GM18498 (cell line): Measurements from ENCODE around the gene CYP17A1.
"Not testable (repeated sequence)": the region's sequence is repeated elsewhere in the genome, so short reads cannot be mapped to it uniquely, and the experiment has no call there.

Source experiments
- ATAC-seq: cut with Tn5 transposase; IDR thresholded peaks from one replicate; pipeline ENCODE4 v1.9.1; 2021; ENCODE audit warnings: mild to moderate bottlenecking, moderate library complexity; ENCODE audit not compliant: unreplicated experiment

The CYP17A1 gene

DNA sequence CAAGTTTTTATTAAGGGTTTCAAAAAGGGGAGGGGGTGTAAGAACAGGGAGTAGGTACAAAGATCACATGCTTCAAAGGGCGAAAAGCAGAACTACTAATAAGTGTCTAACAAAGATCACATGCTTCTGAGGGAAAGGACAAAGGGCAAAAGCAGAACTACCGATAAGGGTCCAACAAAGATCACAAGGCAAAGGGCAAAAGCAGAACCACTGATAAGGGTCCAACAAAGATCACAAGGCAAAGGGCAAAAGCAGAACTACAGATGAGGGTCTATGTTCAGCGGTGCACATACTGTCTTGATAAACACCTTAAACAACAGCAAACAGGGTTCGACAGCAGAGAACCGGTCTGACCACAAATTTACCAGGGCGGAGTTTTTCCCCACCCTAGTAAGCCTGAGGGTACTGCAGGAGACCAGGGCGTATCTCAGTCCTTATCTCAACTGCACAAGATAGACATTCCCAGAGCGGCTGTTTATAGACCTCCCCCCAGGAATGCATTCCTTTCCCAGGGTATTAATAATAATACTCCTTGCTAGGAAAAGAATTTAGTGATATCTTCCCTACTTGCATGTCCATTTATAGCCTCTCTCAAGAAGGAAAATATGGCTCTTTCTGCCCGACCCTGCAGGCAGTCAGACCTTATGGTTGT lies 1.2 kb upstream of the CYP17A1 start:
- not testable (repeated sequence) for ATAC-seq

DNA sequence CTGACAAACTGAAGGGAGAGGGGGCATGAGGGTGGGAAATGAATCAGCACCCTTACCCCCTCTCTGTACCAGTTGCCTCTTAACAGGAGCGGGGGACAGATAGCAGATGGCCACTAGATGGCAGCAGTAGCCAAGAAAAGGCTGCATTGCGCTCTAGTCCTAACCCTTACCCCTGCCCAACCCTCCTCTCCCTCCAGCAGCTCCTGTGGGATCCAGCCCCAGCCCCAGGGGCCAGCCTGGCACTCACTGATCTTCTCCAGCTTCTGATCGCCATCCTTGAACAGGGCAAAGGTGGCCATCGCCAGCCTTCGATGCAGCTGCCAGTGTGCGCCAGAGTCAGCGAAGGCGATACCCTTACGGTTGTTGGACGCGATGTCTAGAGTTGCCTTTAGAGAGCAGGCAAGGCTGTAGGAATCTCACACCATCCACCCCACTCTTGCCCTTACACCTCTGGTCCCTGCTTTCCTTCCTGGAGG lies 2.2 kb downstream of the CYP17A1 start:
- ATAC-seq = peak; percentile 62

DNA sequence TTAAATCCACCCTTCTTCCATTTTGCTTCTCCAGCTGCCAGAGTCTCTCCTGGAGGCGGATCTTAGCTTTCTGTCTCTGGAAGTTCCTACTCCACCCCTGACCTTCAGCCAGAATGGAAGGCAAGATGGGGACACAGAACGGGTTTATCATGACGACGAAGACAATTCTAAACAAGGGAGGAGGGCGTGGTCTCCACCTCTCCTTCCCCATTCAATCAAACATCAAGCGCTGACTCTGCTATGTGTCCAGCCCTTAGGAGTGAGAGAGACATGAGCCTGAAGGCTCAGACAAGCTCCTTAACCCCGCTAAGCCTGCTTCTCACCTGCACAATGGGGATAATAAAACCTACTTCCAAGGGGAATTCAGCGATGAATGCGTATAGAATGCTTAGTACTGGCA lies 3.1 kb downstream of the CYP17A1 start:
- ATAC-seq = no peak

DNA sequence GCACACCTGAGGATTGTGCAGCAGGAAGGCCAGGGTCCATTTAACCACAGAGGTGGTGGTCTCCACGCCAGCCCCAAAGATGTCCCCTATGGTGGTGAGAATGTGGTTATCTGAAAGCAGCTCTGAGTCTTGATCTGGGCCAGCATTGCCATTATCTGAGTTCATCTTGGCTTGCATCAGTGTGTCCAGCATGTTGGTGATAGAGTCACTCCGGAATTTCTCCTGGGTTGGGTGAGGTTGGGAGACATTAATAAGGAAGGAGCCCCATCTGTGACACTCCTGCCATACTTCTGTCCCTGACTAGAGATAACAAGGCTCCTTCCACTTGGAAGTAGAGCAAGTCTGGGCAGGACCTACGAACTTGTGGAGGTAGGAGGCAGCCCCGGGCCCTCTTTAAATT lies 4.2 kb downstream of the CYP17A1 start:
- no peak for ATAC-seq

DNA sequence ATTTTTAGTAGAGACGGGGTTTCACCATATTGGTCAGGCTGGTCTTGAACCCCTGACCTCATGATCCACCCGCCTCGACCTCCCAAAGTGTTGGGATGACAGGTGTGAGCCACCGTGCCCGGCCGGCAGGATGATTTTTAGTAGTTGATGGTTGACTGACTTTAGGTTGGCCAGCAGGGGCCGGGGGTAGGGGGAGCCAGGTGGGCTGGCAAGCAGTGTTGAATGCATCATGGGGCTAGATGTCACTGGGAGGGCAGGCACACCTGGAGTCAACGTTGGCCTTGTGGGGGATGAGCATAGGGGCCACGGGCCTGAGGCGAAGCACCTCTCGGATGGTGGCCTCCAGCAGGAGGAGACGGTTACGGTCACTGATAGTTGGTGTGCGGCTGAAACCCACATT lies 5.0 kb downstream of the CYP17A1 start:
- ATAC-seq = no peak

DNA sequence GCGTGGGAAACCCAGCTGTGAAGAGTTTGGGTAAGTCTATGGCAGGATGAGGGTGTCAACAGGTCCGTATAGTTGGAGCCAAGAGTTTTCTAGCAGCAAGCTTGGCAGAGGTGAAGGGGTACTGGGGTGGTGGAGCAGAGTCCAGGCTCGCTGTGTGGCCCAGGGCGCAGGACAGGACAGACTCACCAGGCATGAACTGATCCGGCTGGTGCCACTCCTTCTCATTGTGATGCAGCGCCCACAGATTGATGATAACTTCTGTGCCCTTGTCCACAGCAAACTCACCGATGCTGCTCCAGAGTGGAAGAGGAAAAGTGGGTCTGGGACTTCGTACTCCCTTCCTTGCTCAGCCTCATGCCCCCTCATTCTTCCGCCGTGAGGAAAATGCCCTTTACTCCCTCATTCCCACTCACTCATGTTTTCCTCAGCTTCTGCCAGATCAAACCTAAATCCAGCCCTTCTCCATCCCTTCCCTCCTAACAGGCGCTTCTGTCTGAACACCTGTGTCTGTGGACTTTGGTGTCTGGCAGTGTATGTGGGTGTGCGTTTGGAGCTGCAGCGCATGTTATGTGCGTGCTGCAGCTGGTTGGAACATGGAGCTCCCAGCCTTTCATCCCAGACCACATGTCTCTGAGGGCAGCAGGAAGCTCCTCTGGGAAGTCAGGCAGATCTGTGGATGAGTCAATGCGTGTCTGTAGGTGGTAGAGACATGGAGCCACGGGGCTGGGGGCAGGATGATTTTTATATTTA lies 5.7 kb downstream of the CYP17A1 start:
- no peak for ATAC-seq

DNA sequence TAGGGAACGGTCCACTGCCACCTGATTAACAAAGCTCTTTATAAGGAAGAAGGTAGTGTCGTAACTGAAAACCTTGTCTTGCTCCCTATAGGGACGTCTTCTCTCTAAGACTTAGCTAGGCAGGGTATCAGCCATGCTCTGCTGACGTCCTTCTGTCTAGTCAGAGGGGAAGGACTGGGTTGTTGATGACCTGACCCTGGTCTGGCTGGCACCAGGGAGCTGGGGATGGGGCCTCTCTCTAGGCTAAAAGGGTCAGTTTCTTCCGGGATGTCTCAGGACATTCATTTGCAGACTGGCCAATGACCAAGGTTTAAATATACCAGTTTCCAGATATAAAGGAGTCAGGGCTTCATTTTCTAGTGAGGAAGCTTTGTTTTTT lies 9.6 kb downstream of the CYP17A1 start:
- ATAC-seq = no peak

DNA sequence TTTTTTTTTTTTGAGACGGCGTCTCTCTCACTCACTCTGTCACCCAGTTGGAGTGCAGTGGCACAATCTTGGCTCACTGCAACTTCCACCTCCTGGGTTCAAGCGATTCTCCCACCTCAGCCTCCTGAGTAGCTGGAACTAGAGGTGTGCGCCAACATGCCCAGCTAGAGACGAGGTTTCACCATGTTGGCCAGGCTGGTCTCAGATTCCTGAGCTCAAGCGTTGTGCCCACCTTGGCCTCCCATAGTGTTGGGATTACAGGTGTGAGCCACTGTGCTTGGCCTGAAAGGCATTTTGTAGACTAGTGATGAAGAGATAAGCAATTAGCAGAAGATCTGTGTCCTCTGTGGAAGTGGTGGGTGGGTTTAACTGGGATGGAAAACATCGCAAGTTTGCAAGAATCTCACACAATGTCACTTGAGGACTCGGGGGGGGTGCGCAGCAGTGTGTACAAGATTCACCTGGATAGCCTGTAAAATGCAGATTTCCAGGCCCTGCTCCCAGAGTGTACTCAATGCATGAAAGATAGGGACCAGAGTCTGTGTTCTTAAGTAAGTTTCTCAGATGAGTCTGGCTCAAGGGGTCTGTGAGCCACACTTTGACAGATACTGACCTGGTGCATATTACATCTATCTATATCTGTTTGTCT lies 10.9 kb downstream of the CYP17A1 start:
- no peak for ATAC-seq

DNA sequence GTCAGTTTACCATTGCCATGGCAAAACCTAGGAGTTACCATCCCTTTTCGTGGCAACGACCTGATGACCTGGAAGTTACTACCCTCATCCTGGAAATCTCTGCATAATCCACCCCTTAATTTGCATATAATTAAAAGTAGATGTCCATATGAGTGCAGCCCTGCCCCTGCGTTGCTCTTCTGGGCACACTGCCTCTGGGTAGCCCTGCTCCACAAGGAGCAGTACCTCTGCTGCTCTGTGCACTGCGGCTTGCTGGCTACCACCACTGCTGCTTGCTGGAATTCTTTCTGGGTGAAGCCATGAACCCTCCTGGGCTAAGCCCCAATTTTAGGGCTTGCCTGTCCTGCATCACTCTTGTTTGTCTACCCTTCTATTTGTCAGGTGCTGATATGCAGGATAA lies 12.5 kb downstream of the CYP17A1 start:
- ATAC-seq = no peak

DNA sequence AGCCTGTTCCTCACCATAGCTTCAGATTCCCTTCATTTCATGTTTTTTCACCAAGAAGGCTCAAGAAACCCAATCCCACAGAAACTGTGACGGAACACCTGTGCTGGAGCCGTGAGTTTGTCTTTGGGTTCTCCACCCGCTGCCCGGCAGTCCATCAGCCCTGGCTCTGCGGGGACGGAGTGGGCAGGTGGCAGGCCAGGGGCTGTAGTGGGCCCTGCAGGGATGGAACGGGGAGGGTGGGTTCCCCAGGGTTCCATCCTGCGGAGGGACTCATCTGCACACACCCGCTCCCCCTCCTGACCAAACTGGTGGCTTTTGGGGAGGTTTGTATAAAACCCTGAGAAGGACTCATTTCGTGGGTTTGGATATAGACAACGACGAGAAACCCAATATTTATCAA lies 15.0 kb downstream of the CYP17A1 start:
- ATAC-seq = no peak

DNA sequence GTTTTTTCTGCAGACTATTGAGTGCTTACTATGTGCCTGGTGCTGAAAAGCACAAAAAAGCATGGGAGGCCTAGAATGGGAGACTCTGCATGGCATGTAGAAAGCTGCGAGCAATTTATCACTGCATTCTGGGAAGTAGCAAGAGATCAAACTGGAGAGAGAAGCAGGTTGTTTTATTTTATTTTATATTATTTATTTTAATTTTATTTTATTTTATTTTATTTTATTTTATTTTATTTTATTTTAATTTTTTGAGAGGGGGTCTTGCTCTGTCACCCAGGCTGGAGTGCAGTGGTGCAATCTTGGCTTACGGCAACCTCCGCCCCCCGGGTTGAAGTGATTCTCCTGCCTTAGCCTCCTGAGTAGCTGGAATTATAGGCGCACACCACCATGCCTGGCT lies 17.2 kb downstream of the CYP17A1 start:
- not testable (repeated sequence) for ATAC-seq

DNA sequence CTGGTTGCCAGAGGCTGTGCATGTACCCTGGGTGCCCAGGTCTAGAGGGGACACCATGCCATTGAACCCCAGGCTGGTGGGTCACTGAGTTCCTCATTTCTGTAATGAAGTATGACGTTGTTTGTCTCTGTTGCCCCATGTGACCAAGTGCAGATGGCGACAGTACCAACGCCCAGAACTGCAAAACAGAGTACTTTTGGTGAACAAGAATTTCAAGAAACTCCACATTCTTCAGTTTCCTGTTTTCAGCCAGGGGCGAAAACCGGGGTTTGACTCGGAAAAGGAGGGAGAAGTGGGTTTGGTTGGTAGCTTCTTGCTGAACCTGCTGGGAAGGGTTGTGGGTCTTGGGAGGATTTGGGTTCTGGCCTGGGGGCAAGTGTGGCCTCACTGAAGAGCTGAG lies 18.2 kb downstream of the CYP17A1 start:
- ATAC-seq = no peak

DNA sequence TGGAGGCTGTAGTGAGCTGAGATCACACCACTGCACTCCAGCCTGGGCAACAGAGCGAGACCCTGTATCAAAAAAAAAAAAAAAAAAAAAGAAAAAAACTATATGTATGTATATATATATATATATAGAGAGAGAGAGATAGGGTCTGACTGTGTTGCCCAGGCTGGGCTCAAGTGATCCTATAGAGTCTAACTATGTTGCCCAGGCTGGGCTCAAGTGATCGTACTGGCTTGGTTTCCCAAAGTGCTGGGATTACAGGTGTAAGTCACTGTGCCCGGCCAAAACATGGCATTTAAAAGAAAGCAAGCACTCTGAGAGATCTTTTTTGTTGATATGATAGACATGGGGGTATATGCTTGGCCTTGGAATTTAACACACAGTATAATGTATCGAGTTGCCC lies 20.0 kb downstream of the CYP17A1 start:
- no peak for ATAC-seq

DNA sequence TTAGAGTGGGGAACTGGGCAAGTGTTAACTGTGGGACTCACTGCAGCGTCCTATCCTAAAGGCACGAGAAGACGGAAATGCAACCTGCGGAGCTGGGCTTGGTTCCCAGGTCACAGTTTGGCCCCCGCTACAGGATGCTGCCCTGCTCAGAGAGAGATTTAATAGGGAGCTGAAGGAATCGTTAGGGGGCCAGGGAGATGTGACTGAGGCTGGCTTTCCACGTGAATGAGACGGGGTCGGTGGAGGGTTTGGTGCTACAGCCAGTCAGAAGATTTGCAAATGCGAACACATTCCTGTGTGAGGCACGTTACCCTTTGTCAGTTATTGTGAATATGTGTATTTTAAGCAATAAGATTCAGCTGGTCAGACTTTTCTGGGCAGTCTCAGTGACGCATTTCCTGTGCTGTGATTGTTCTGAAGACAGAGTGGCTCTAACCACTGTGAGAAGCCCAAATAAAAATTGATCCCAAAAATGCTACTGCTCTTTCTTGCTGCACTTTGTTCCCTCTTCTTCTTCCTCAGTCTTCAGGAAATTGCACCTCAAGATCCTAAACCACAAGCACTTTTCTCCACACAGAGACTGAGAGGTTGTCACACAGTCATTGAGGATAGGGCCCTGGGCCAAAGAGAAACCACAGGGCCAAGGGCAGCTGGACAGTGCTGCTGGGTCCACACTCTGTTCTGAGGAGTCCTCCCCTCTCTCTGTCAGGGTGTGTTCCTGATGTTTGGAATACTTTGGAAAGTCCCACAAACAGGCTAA lies 21.2 kb downstream of the CYP17A1 start:
- no peak for ATAC-seq

DNA sequence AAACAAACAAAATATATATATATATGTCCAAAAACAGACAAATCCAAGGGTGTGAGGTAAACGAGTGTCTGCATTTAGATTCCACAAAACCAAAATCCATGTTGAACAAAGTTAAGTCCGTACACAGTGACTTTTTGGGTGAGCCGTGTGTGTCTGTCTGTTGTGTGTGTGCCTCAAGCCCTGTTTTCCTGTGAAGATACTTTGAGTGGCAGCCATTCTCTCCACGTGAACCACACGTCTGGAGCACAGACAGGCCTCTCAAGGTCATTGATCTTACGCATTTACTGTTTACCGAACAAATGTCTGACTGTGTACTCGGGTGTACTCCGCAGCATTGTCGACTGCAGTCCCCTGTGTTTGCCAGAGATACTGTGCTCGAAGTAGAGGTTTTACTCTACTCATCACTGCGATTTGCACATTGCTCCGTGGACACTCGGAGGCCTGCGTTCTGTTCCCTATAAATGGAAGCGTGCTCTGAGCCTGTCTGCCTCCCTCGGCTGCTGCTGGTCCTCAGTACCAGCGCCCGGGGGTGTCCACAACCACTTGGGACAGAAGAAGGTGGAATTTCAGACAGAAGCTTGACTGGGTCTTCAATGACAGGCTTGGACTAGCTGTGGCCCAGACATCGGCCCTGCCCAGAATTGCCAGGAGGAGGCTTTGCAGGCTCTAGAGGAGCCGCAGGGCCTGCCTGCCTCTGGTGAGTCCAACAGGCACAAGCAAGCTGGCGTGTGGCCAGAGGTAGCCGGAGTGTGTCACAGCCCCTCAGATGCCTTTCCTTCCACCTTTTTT lies 22.1 kb downstream of the CYP17A1 start:
- ATAC-seq = no peak

DNA sequence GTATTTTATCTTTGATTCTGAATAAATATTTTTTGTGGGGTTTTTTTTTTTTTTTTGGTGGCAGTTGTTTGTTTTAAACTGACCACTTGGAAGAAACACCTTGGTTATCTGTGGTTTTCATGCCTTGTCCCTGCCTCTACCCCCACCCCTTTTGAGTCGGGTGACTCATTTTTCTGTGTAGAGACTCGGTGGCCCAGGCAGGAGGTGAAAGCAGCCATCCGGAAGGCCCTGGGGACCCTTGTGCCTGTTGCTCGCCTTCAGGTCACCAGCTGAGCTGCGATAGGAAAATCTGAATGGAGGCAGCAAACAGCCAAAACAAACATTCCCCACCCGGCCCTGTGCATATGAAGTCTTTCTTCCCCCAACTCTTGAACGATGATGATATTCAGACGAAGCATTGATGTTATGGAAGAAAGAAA lies 22.8 kb downstream of the CYP17A1 start:
- ATAC-seq = no peak

DNA sequence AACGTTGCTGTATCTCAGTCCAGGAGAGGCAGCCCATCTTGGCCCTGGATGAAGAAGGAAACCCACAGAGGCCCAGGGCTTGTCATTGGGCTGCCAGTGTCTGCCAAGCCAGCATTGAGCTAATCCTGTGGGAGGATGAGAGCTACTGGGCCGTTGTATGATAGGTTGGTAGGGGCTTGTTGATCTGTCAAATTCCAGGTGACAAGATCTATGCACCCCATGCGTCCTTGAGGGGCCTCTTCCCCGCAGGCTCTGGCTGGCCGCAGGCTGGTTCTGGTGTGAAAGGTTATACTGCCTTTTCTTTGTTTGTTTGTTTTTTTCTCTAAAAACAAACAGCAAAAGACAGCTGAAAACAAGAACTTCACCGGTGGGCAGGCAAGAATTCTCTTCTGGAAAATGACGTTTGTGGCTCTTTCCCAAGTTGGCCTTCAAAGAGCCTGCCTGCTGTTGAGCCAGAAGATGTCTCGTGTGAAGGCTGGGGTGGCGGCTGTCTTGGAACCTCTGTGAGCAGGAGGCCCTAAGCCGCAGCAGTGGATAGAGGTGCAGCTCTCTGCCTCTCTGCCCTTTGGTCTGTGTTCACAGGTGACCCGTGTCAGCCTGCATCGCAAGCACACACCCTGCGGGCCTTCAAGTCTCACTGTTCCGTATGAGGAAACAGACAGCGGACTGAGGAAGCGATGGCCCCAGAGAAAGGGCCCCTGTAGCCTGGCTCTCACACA lies 23.3 kb downstream of the CYP17A1 start:
- no peak for ATAC-seq

DNA sequence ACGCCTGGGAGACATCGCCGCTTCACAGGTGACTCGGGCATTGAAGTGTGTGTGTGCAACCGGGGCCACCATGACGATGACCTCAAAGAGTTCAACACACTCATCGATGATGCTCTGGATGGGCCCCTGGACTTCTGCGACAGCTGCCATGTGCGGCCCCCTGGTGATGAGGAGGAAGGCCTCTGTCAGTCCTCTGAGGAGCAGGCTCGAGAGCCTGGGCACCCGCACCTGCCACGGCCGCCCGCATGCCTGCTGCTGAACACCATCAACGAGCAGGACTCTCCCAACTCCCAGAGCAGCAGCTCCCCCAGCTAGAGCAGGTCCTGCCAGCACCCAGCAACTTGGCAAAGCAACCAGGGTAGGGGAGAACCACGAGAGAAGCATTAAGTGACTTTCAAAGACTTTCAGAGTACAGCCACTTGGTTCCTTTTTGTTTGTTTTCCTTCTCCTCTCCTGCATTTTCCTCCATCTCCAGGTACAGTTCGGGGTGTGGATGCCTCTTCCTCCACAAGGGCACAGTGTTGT lies 24.1 kb downstream of the CYP17A1 start:
- ATAC-seq = no peak

DNA sequence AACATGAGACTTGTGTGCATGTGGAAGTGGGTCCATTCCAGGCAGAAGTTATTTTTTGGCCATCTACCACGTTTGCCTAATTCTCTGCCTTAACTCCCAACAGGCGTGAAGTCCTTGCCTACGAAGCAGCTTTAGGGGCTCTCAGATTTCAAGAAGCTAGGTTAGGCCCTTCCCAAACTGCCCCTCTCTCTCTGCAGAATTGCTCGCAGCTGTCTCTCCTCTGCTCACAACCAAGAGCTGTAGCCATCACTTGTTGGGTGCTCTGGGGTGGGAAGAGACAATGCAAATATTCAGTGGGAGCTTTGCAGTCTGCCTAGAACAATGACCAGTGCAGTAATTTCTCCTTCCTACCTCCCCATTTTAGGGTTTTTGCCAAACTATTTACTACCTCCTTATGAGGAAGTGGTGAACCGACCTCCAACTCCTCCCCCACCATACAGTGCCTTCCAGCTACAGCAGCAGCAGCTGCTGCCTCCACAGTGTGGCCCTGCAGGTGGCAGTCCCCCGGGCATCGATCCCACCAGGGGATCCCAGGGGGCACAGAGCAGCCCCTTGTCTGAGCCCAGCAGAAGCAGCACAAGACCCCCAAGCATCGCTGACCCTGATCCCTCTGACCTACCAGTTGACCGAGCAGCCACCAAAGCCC lies 24.9 kb downstream of the CYP17A1 start:
- ATAC-seq = no peak
